Measurements from ENCODE around the gene KLC1.
A peak's percentile ranks its signal among the peaks of the same experiment; 100 is the strongest.

DNA sequence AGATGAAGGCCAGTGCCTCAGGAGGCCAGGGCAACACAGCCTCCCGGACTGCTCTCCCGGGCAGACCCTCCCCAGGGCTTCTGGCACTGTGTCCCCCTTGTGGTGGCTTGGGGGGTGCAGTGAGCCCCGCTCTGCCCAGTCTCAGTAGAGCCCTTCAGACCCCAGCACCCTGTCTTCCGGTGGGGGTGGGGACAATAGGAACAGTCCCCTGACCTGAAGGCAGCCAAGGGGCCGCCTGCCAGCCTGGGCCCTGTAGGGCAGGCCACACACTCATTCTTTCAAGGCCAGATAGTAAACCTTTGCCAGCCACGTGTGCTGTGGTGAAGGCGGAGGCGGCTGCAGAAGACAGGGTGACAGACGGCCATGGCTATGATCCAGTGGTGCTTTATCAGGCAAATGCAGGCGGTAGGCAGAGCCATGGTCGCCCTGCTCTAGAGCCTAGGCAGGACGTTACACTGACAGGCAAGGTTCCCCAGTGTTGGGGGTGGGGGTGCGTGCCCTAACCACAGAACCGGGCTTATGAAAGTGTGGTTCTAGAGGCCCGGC lies 101.6 kb downstream of the KLC1 start:
- TF ChIP-seq, protein P1, sequence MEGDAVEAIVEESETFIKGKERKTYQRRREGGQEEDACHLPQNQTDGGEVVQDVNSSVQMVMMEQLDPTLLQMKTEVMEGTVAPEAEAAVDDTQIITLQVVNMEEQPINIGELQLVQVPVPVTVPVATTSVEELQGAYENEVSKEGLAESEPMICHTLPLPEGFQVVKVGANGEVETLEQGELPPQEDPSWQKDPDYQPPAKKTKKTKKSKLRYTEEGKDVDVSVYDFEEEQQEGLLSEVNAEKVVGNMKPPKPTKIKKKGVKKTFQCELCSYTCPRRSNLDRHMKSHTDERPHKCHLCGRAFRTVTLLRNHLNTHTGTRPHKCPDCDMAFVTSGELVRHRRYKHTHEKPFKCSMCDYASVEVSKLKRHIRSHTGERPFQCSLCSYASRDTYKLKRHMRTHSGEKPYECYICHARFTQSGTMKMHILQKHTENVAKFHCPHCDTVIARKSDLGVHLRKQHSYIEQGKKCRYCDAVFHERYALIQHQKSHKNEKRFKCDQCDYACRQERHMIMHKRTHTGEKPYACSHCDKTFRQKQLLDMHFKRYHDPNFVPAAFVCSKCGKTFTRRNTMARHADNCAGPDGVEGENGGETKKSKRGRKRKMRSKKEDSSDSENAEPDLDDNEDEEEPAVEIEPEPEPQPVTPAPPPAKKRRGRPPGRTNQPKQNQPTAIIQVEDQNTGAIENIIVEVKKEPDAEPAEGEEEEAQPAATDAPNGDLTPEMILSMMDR (IDR thresholded peaks at IDR 0.05 in 2 of 3, conservative IDR thresholded peaks at IDR 0.05 in 1 of 3; ENCODE audit: borderline replicate concordance in 1 of 3, insufficient read depth in 1 of 3, low read depth in 2 of 3, low read length in 2 of 3): peak in 1 of 3 experiments; percentile 8; a peak in 1 of 6 replicates
- TF ChIP-seq FOSL1 (IDR thresholded peaks at IDR 0.05; ENCODE audit: low read depth) (no peak), RAD21 (IDR thresholded peaks at IDR 0.05; ENCODE audit: low read depth) (no peak), EZH2 (IDR thresholded peaks at IDR 0.05) (no peak), SP1 (IDR thresholded peaks at IDR 0.05; ENCODE audit: low read depth) (no peak), POLR2AphosphoS5 (IDR thresholded peaks at IDR 0.05; ENCODE audit: low read depth, low read length) (no peak), SIN3A (IDR thresholded peaks at IDR 0.05; ENCODE audit: low read depth) (no peak)
- TF ChIP-seq, protein P2, sequence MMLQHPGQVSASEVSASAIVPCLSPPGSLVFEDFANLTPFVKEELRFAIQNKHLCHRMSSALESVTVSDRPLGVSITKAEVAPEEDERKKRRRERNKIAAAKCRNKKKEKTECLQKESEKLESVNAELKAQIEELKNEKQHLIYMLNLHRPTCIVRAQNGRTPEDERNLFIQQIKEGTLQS (IDR thresholded peaks at IDR 0.05): no peak

Data from HCT116 (cell line).